H1 (cell line): ENCODE measurements around the gene APOM. TPM values are rescaled to one million over a fixed set of nuclear protein-coding genes. Genes with fewer than 3 reads are reported as not detected.

Experiments
- SIN3A ChIP-seq, 2 experiments: IDR thresholded peaks in 1 of 2; conservative IDR thresholded peaks in 1 of 2; 2 replicates each; pipeline ENCODE4 v1.6.1; 2011 to 2012; ENCODE audit warnings: low read length in 2 of 2, improper control_type of control experiment in 1 of 2, low read depth in 1 of 2, mild to moderate bottlenecking in 1 of 2
- SP1 ChIP-seq: IDR thresholded peaks from 2 replicates; pipeline ENCODE4 v1.6.1; 2011; ENCODE audit warnings: low read depth, low read length
- TAF7 ChIP-seq: optimal IDR thresholded peaks from 2 replicates; pipeline ENCODE3; 2011; ENCODE audit warnings: low read depth, mild to moderate bottlenecking, inconsistent platforms, low read length, moderate library complexity, borderline replicate concordance
- polyA plus RNA-seq, 7 experiments: library from polyadenylated mRNA; depleted of rRNA in 3 of 7; stranded (reverse) in 5 of 7; unstranded in 2 of 7; fragments of >200 nt in 5 of 7; fragments of 200-250 nt in 2 of 7; gene quantifications; 1 replicate in 5 of 7; 2 replicates in 1 of 7; 4 replicates in 1 of 7; pipeline versions ENCODE4 v1.2.1 to v1.2.3, GENCODE V29; 2011 to 2013; ENCODE audit warnings: missing spikeins in 2 of 7, mixed read lengths in 2 of 7
- total RNA-seq: library from RNA; stranded (reverse); fragmentation: NEBNext Ultra II Directional; extraction: Animal tissue kit (Norgen Biotek cat#: 25700); gene quantifications from 2 replicates; pipeline ENCODE4 v1.2.1, GENCODE V29; 2021

APOM gene
- total and polyA plus RNA-seq, 2 of the 8 experiments (the other 6 are each of a cell fraction or from before 2014, with no cell fraction given), result 3.4 to 12.0 TPM

GRCh38 chr6:31658983-31659648, 3.4 kb downstream of the APOM start (continued):
- TF ChIP-seq SP1, result no peak
- TF ChIP-seq TAF7, result no peak
- TF ChIP-seq SIN3A (conservative IDR thresholded peaks at IDR 0.05 in 1 of 2, IDR thresholded peaks at IDR 0.05 in 1 of 2; ENCODE audit: low read depth in 1 of 2, low read length in 2 of 2), result no peak
